GM21619 (cell line): ENCODE results near the gene TEX36.
"Not testable (repeated sequence)": the region's sequence is repeated elsewhere in the genome, so short reads cannot be mapped to it uniquely, and the experiment has no call there.

Source experiments
- ATAC-seq: cut with Tn5 transposase; IDR thresholded peaks from one replicate; pipeline ENCODE4 v1.9.1; 2021; ENCODE audit not compliant: unreplicated experiment

TEX36 gene

GRCh38 chr10:125692601-125693523 lies 9.9 kb upstream of the TEX36 start:
- no peak for ATAC-seq

DNA sequence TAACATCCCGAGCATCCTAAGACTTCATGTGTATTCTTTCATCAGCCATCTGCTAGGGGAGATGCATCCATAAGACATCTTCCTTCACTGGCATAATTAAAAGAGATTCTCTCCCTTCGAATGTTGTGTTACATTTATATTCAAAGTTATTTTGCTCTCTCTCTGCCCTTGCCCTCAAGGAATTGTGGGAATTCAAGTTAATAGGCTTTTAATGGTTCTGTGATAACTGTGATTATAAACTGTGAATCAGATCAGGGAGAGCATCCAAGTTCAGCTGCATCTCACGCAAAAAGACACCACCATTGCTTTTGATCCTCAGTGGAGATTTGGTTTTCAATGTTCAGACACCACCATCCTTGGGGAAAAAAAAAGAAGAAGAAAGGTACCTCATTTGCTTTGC lies 9.2 kb upstream of the TEX36 start:
- ATAC-seq, result no peak

- no peak for ATAC-seq
Observed at GRCh38 chr10:125691160-125691981, 8.4 kb upstream of the TEX36 start.

- ATAC-seq, result no peak
Observed at GRCh38 chr10:125689955-125690569, 7.1 kb upstream of the TEX36 start.

DNA sequence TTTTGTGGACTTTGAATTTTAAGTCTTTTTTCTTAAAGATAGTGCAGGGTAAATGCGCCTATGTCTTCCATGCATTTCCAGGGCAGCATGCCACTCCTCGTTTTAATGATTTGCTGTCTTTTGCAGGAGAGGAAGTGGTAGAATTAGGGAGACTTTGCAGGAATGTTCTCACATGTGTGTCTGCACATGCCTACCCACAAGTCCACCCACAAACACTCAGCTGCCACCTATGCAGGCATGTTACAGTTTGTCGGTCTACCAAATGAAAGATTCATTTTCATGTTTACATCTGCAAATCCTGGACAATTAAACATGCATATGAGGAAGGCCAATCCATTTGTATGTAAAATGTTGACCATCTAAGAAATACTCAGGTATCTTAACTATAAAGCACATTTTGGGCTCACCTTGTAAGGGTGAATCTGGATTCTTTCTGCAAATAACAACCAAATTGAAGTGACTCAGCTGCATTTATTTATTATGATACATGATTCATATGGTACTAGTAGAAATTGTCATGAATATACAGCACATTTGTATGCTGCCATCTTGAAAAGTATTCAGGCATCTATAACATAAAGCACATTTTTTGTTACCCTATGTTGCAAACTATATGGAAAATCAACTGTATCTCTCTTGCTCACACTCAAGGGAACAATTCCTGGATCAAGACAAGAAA lies 4.7 kb upstream of the TEX36 start:
- ATAC-seq, result no peak

GRCh38 chr10:125684581-125684980 lies 1.6 kb upstream of the TEX36 start:
- ATAC-seq, result no peak

DNA sequence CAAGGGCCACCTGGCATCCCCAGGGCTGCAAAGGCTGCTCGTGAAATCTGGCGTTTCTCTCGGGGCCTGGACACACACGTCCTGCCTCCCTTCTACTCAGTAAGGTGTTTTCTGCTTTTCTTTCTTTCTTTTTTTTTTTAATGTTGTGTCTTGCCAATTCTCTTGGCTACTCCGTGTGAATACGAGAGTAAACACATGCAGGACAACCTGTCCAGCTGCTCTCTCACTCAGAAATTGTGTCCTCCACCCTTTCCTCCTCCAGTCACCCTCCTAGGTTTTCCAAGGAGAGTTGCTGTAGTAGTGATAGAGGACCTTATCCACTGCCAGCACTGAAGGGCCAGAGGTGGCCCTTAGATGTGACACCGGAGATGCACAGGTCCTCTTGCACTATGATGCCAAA lies 858 bp upstream of the TEX36 start:
- no peak for ATAC-seq

DNA sequence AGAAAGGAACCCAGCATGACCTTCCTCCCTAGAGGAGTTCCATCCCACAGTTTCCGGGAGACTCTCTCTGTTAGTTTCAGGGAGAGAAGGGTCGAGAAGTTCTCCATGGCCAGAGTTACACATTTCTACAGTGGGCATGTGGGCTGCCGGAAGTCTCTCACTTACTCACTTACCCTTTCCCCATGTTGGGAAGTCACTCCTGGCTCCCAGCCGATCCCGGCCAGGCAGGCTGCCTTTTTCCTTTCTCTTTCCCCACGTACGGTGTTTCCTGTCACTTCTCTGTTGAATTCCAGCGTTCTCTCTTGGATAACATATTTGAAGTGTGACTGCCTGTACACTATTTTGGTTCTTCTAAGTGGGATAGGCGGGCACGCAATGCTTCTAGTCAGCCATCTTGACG lies 3.5 kb downstream of the TEX36 start:
- no peak for ATAC-seq

DNA sequence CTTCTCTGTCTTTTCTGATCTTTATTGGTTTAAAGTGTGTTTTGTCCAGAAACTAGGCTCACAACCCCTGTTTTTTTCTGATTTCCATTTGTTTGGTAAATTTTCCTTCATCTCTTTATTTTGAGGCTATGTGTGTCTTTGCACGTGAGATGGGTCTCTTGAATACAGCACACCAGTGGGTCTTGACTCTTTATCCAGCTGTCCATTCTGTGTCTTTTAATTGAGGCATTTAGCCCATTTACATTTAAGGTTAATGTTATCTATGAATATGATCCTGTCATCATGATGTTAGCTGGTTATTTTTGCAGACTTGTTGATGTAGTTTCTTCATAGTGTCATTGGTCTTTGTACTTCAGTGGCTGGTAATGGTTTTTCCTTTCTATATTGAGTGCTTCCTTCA lies 10.1 kb downstream of the TEX36 start:
- ATAC-seq, result no peak

DNA sequence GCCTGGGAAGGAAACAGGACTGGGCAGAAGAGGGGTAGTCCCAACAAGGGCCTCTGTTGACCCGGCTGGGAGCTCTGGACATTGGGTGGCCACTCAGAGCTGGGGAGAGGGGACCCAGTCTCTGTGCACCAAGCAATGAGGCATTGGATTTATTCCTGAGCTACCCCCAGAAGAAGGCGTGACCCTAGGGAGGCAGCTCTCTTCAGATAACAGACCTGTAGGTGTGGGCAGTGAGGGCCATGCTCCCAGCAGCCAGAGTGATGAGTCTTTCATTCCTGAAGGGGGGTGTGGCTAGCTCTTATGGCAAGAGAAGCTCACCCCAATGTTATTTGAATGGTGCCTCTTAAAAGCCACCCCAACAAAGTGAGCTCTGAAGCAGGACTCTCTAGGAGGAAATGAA lies 20.4 kb downstream of the TEX36 start:
- no peak for ATAC-seq

DNA sequence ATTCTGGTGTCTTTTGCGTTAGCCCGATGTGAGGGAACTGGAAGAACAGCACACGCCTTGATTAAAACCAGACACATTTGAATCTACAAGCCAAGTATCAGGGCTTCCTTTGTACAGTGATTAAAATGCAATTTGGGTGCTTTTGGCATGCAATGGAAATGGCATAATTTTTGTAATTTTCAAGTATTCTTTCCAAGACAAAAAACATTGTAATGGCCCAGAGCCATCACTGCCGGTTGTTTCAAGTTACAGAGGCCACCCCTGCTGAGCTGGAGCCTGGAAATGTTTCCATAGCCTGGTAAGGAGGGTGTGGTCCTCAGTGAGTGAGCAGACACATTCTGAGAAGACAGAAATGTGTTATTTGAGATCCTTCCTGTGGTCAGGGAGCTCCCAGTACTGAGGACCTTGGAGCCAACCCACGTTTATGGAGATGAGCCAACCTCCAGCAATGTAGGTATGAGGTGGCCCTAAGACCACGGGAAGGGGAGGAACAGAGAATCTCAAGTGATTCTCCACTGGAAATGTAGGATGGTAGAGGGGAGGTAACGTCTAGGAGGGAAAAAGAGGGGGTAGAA lies 20.9 kb downstream of the TEX36 start:
- no peak for ATAC-seq

DNA sequence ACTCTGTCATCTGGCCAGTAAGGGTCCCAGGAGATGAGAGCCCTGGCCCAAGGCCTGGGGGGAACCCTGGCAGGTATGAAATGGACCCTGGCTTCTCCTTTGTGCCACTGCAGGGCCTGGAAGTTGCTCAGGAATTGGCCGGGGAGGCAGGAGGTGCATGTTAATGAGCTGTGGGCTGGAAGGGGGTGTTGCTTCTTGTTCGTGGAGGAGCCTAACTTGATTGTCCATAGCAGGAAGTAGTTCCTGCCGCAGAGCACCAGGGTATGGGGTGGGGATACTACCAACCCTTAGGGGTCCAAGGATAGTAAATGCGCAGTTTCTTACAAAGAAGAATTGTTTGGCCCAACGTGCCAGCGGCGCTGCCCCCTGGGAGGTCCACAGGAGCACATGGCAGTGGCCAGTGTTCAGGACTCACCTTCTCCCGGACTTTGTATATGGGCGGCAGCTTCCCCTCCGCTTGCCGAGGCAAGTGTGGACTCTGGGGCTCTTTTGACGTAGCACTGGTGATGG lies 21.5 kb downstream of the TEX36 start:
- no peak for ATAC-seq

GRCh38 chr10:125659071-125659470 lies 23.9 kb downstream of the TEX36 start:
- ATAC-seq, result no peak

GRCh38 chr10:125656523-125656922 lies 26.4 kb downstream of the TEX36 start:
- ATAC-seq, result no peak

- not testable (repeated sequence) for ATAC-seq
Observed at GRCh38 chr10:125653113-125653512, 29.9 kb downstream of the TEX36 start.

GRCh38 chr10:125646311-125646710 lies 36.7 kb downstream of the TEX36 start:
- no peak for ATAC-seq

DNA sequence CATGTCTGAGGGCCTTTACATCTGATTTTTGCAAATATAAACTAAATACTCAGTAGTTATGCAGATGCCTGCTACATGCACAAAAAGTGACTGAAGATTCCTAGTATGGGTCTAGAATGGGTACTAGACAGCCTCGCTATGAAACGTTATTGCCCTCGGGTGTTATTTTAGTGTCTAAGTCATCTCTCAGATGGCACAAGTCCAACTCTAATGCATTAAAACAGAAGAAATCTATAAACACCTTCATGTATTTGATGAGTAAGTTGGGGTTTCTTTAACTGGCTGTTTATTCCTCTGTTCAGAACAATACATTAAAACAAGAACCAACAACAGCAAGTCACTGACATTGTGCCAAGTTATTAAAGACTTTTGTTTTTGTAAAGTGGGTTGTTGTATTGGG lies 41.6 kb downstream of the TEX36 start:
- ATAC-seq, result no peak

DNA sequence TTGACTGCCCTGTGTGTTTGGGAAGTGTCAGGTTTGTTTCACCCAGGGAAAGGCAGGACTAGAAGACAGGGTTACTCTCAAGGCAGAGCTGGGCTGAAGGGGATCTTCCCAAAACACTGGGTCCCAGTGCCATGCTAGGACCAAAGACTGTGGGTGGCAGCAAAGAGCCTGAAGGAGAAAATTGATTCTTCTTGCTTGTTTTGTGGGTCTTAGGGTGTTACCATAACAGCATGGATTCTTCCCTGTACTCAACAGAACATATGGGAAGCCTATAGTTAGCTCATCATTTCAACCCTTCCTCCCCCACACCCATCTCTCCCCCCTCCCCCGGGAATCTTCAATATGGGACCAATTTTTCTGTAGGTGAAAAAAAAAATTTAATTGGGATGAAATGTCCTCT lies 42.3 kb downstream of the TEX36 start:
- no peak for ATAC-seq

DNA sequence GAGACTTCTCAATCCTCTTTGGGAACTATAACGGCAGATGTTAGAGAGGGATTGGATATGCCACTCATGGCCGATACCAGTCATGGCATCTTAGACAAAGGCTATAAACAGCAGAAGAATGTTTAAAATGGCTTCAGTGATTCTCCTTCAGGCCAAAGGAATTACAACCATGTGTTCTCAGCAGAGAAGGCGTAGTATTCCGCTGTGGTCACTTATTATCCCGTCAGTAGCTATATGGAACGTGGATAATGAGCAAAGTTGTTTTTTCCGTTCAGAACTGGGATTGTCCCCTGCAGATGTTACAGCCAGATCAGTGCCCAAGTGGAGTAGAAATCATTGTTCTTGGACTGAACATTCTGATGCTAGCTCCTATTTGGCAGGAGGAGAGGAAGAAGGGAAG lies 43.1 kb downstream of the TEX36 start:
- no peak for ATAC-seq

DNA sequence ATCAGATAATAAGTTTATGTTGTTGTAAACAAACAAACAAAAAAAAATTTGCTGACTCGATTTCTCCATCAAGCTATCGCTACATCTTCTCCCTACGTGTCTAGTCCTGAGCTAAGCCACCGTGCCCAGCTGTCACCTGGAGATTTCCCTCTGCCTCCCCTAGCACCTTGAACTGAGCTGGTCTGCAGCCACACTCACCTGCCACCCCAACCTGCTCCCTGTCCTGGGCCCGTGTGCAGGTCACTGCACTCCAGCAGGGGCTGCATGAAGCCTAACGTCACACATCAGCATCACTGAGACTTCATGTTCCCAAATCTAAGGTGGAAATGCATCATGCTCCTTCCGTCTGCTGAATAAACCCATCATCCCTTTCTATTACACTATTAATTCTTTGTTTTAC lies 44.4 kb downstream of the TEX36 start:
- ATAC-seq, result no peak

DNA sequence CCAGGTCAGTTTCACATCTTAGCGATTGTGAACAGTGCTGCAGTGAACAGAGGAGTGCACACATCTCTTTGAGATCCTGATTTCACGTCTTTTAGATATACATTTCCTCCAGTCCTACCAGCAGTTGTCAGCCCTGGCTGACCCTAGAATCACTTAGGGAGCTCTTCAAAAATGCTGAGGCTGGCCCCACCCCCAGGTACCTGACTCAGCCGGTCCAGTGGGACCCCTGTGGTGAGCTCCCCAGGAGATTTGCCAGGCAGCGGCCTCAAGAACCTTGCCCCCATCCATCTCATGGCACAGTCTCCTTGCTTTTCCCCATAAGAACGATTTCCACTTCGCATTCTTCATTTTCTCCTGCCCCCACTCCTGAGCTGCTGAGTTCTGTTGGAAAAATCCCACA lies 45.5 kb downstream of the TEX36 start:
- ATAC-seq, result no peak
